Peyer's patch (tissue), 4 donors: Measurements from ENCODE around the gene PIN1. TPM values are rescaled to one million over a fixed set of nuclear protein-coding genes. Genes with fewer than 3 reads are reported as not detected.

Experiments used
- DNase-seq, 3 donors: peaks; one replicate each; pipeline ENCODE4 v3.0.0-alpha.2; 2017 to 2019
- H3K27ac ChIP-seq, 4 donors: fragments of 200-600 bp; sonication (generic); one replicate each; pipeline ENCODE4 v1.5.1; 2016 to 2019
- H3K27me3 ChIP-seq, 2 donors: fragments of 200-600 bp; sonication (generic); one replicate each; pipeline ENCODE4 v1.5.1; 2019
- H3K36me3 ChIP-seq, 3 donors: fragments of 200-600 bp; sonication (generic); one replicate each; pipeline ENCODE4 v1.5.1; 2016 to 2019
- H3K4me1 ChIP-seq, 4 donors: fragments of 200-600 bp; sonication (generic); one replicate each; pipeline ENCODE4 v1.5.1; 2016 to 2019
- H3K4me3 ChIP-seq, 4 donors: fragments of 200-600 bp; sonication (generic); 1 replicate in 3 of 4; 2 replicates in 1 of 4; pipeline ENCODE4 v1.5.1; 2016 to 2019; ENCODE audit warnings: mild to moderate bottlenecking in 1 of 4
- H3K9me3 ChIP-seq, 4 donors: fragments of 200-600 bp; sonication (generic); one replicate each; pipeline ENCODE4 v1.5.1; 2016 to 2019; ENCODE audit warnings: mild to moderate bottlenecking in 1 of 4
- POLR2A ChIP-seq, 2 donors: fragments of 450-650 bp; IDR thresholded peaks; one replicate each; pipeline ENCODE4 v1.5.1; 2017; ENCODE audit warnings: antibody characterized with exemption in 2 of 2, mild to moderate bottlenecking in 2 of 2, moderate library complexity in 2 of 2
- small RNA-seq, 2 donors: library from RNA; depleted of rRNA; stranded (forward); fragments of <200 nt; gene quantifications; one replicate each; pipeline ENCODE3, GENCODE V24; 2016
- total RNA-seq, 4 donors: library from RNA; depleted of rRNA; stranded (reverse); fragments of >200 nt; gene quantifications; one replicate each; pipeline ENCODE4 v1.1.0, GENCODE V29; 2016
- TF ChIP-seq, protein P1 (sequence below), 6 experiments: fragments of 450-650 bp in 4 of 6; fragments of 200-600 bp in 2 of 6; sonication (generic) in 1 of 6; IDR thresholded peaks; one replicate each; pipeline ENCODE4 v1.5.1; 2017 to 2019; ENCODE audit warnings: antibody characterized with exemption in 6 of 6, mild to moderate bottlenecking in 3 of 6, moderate library complexity in 1 of 6

PIN1 gene
- total RNA-seq, 4 donors from 2014 or later: 35.7 to 89.1 (median 61.1) TPM

DNA sequence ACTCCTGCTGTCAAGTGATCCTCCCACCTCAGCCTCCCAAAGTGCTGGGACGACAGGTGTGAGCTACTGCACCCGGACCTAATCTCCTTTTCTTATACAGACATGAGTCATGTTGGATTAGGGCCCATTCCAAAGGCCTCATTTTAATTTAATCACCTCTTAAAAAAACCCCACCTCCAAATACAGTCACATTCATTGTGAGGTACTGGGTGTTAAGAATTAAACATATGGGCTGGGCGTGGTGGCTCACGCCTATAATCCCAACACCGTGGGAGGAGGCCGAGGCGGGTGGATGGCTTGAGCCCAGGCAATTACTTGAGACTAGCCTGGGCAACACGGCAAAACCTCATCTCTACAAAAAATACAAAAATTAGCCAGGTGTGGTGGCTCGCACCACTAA lies 46.6 kb downstream of the PIN1 start:
- Histone ChIP-seq H3K27ac (no peak overlapping the region), H3K27me3 (no peaks in the 10 kb centered on the region), H3K36me3 (no peaks in the 10 kb centered on the region), H3K9me3 (no peaks in the 10 kb centered on the region), H3K4me3 (no peak overlapping the region), H3K4me1 (no peaks in the 10 kb centered on the region)
- no peak for DNase-seq
- TF ChIP-seq POLR2A (IDR thresholded peaks at IDR 0.05): no peak
- TF ChIP-seq, protein P1, sequence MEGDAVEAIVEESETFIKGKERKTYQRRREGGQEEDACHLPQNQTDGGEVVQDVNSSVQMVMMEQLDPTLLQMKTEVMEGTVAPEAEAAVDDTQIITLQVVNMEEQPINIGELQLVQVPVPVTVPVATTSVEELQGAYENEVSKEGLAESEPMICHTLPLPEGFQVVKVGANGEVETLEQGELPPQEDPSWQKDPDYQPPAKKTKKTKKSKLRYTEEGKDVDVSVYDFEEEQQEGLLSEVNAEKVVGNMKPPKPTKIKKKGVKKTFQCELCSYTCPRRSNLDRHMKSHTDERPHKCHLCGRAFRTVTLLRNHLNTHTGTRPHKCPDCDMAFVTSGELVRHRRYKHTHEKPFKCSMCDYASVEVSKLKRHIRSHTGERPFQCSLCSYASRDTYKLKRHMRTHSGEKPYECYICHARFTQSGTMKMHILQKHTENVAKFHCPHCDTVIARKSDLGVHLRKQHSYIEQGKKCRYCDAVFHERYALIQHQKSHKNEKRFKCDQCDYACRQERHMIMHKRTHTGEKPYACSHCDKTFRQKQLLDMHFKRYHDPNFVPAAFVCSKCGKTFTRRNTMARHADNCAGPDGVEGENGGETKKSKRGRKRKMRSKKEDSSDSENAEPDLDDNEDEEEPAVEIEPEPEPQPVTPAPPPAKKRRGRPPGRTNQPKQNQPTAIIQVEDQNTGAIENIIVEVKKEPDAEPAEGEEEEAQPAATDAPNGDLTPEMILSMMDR (IDR thresholded peaks at IDR 0.05): no peak

DNA sequence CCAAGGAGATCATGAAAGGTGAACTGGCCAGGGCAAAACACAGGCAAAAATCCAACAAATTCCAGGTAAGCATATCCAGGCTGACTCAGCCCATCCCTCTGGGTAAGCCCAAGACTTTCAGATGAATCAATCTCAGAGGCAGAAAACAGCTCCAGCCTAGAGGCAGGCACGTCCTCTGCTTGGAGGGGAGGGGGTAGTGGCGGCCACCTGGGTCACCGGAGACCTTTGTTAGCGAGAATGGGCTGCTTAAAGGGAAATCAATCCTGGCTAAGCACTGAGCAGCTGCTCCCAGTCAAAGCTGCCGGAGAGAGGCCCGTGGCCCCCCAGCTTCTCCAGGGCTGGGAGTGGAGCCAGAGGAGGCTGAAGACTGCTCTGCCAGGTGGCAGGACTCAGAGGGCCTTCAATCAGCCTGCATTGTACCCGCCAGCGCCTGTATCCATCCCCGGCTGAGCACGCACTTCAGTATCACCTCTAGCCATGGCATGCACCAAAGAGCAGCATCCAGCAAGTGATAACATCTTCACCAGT lies 48.2 kb downstream of the PIN1 start:
- Histone ChIP-seq H3K27me3 (no peaks in the 10 kb centered on the region), H3K27ac (no peak overlapping the region), H3K9me3 (no peaks in the 10 kb centered on the region), H3K4me1 (no peaks in the 10 kb centered on the region), H3K4me3 (no peak overlapping the region), H3K36me3 (no peaks in the 10 kb centered on the region)
- TF ChIP-seq, protein P1 (IDR thresholded peaks at IDR 0.05): no peak
- TF ChIP-seq POLR2A (IDR thresholded peaks at IDR 0.05): no peak
- no peak for DNase-seq

DNA sequence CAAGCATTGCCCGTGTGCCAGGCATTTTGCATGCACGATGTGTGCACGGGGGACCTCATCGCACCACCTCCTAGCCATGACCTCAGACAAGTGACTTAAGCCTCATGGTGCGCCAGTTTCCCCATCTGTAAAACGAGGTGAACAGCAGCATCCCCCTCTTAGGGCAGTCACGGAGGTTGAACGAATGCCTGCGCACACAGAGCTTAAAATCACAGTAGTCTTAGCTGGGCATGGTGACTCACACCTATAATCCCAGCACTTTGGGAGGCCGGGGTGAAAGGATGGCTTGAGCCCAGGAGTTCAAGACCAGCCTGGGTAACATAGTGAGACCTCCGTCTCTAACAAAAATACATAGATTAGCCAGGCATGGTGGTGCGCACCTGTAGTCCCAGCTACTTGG lies 48.6 kb downstream of the PIN1 start:
- no peaks in the 10 kb centered on the region for H3K27me3 ChIP-seq
- H3K9me3 ChIP-seq: no peaks in the 10 kb centered on the region
- no peak overlapping the region for H3K4me3 ChIP-seq
- H3K4me1 ChIP-seq: no peaks in the 10 kb centered on the region
- TF ChIP-seq, protein P1 (IDR thresholded peaks at IDR 0.05): no peak
- no peak for TF ChIP-seq POLR2A (IDR thresholded peaks at IDR 0.05)
- no peak for DNase-seq
- no peaks in the 10 kb centered on the region for H3K36me3 ChIP-seq
- H3K27ac ChIP-seq: no peak overlapping the region

DNA sequence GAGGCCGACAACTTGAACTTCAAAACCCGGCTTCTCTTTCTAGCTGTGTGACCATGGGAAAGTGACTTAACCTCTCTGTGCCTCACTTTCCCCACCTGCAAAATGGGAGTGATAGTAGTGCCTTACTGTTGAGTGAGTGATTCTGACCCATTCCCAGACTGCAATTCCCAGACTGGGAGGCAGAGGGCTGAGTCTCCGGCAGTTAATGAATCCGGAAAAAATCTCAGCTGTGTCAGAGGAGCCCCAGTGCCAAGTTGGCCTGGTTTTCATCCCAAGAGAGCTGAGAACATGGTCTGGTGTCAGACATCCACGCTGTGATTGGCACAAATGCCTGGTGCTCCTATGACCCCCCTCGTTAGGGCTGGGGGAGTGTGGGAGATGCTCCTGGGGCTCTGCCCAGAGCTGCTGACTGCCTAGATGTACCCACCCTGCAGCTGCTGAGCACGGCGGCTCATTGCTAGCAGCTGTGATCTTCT lies 50.0 kb downstream of the PIN1 start:
- Histone ChIP-seq H3K27me3 (no peaks in the 10 kb centered on the region), H3K9me3 (no peaks in the 10 kb centered on the region), H3K27ac (no peak overlapping the region), H3K36me3 (no peaks in the 10 kb centered on the region), H3K4me1 (no peaks in the 10 kb centered on the region), H3K4me3 (no peak overlapping the region)
- DNase-seq: no peak
- TF ChIP-seq, protein P1 (IDR thresholded peaks at IDR 0.05): no peak
- no peak for TF ChIP-seq POLR2A (IDR thresholded peaks at IDR 0.05)

DNA sequence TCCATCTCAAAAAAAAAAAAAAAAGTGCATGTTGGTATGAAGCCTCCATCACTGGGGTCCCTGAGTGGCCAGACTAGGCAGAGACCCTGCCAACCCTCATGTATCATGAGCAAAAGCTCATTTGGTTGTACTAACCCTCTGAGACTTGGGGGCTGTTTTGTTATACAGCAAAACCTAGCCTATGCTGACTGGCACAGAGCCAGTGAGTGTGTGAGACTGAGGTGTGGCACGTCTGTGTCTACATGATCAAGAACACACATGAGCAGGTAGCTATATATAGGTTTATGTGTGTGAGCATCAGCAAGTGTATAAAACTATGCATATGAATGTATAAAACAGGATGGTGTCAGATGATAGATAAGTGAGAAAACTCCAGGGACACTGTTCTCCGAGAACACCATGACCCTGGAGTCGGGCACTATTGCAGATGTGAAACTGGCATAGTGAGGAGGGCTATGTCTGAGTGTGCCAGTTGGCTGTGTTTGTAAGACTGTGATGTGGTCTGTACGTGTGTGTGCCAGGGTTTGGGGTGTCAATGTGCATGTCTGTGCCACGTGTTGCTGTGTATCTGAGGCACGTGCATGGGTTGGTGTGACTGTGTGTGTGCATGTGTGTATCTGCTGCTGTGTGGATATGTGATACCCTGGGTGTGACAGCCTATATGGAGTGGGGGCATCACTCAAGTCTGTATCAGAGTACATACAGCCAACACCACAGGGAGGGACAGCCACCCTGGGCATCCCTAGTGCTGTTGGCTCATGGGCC lies 56.7 kb downstream of the PIN1 start:
- no peaks in the 10 kb centered on the region for H3K9me3 ChIP-seq
- no peak overlapping the region for H3K27ac ChIP-seq
- H3K27me3 ChIP-seq: no peaks in the 10 kb centered on the region
- no peaks in the 10 kb centered on the region for H3K36me3 ChIP-seq
- no peaks in the 10 kb centered on the region for H3K4me1 ChIP-seq
- DNase-seq: no peak
- no peak for TF ChIP-seq POLR2A (IDR thresholded peaks at IDR 0.05)
- H3K4me3 ChIP-seq: no peak overlapping the region

Small RNA genes within 50 kb of the gene (small RNA-seq; reads per million reads assigned to genes)
- 0 reads per million in 2 donors for gene RF00156

Other genes with a start within 250 kb of the PIN1 start
- 10 to 100 TPM; 20.0 to 52.0 (median 26.3) TPM for gene ZNF561, start 214.1 kb upstream of the PIN1 start, total RNA-seq
- 10 to 100 TPM; 14.9 to 38.8 (median 25.9) TPM for gene ZNF562, start 160.2 kb upstream of the PIN1 start, total RNA-seq
- gene ZNF846, start 66.6 kb upstream of the PIN1 start, total RNA-seq: 10 to 100 TPM in 3 of 4 donors, 1 to 10 TPM in 1; 6.8 to 20.6 (median 14.8) TPM
- gene FBXL12, start 16.2 kb upstream of the PIN1 start, total RNA-seq: 10 to 100 TPM; 39.8 to 87.9 (median 70.8) TPM
- gene UBL5, start 7.4 kb upstream of the PIN1 start, total RNA-seq: 100 to 1,000 TPM; 177 to 258 (median 207) TPM
- gene OLFM2, start 101.2 kb downstream of the PIN1 start, total RNA-seq: 1 to 10 TPM in 3 of 4 donors, not detected in 1; 1.1 to 5.3 (median 2.1) TPM
- 1 to 10 TPM; 1.2 to 9.1 (median 4.1) TPM for gene COL5A3, start 175.2 kb downstream of the PIN1 start, total RNA-seq
- gene RDH8, start 178.2 kb downstream of the PIN1 start, total RNA-seq: not detected